HG03064 (cell line): Measurements from ENCODE around the gene MUC5AC.
"Not testable (repeated sequence)": the region's sequence is repeated elsewhere in the genome, so short reads cannot be mapped to it uniquely, and the experiment has no call there.

Experiments used
- ATAC-seq: cut with Tn5 transposase; IDR thresholded peaks from one replicate; pipeline ENCODE4 v1.9.1; 2021; ENCODE audit warnings: low read depth; ENCODE audit not compliant: unreplicated experiment

Gene MUC5AC

GRCh38 chr11:1203505-1204271 is 45.9 kb downstream of the MUC5AC start:
- ATAC-seq, result no peak

DNA sequence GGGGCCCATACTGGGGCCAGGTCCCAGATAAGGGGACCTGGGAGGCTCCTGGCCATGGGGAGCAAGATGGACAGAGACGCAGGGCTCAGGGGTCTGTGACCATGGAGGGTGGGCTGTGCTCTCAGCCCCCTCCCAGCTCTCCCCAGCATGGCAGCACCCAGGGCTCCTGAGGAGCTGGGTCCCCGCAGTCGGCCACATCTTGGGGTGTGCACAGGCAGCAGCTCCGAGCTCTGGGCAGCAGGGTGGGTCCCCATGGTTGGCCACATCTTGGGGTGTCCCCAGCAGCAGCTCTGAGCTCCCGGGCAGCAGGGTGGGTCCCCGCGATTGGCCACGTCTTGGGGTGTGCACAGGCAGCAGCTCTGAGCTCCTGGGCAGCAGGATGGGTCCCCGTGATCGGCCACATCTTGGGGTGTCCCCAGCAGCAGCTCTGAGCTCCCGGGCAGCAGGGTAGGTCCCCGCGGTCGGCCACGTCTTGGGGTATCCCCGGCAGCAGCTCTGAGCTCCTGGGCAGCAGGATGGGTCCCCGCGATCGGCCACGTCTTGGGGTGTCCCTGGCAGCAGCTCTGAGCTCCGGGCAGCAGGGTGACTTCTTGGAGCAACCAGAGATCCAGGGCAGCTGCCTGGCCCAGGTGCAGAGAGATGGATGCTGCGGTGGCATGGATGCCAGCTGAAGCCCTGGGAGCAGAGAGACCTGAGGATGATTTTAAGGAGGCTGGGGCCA is 46.8 kb downstream of the MUC5AC start:
- ATAC-seq, result no peak

DNA sequence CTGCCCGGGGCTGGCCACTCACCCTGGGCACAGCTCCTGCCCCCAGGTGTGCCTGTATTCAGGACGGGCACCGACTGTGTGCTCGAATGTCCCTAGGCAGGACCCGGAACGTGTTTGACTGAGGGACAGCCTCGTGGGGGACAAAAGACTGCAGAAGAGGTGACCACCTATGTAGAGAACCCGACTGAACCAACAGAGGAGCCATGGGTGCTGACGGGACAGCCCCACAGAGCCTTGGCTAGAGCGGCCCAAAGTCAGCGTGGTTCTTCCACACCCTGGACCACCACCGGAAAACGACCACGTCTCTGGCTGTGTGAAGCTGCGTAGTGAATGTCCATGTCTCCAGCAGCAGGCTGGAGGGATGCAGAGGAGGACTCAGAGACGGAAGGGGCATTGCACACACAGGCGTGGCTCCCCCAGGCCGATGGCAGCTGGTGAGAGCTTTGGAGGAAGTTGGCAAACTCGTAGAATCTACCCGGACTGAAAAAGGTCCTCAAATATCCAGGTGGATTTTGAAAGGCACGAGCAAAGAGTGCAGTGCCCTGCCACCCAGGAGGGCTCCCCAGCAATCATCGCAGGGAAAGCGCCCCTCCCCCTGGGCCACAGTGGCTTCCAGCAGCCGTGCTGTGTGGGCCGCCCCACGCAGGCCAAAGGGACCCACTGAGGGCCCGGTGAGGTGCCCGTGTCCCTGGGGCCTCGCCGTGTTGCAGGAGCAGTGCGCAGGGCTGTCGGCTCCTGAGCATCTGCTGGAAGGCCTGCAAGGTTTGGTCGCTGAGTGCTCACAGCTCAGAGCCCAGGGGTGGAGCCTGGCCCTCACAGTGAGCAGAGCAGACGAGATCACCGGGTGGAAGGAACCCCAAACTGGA is 47.6 kb downstream of the MUC5AC start:
- no peak for ATAC-seq

DNA sequence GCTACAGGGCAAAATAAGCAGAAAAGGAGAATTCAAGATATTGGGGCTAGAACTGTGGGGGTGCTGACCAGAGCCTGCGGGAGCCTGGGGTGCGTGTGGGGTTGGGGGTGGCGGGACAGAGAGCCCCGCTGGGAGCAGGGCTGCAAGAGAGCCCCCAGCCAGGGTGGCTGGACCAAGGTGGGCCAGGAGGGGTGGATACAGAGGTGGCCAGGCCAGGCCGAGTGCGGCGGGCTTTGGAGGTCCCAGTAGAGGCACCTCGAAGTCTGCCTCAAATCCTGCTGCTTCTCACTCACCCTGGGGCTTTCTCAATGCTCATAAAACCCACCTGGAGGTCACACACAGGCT is 48.2 kb downstream of the MUC5AC start:
- no peak for ATAC-seq

DNA sequence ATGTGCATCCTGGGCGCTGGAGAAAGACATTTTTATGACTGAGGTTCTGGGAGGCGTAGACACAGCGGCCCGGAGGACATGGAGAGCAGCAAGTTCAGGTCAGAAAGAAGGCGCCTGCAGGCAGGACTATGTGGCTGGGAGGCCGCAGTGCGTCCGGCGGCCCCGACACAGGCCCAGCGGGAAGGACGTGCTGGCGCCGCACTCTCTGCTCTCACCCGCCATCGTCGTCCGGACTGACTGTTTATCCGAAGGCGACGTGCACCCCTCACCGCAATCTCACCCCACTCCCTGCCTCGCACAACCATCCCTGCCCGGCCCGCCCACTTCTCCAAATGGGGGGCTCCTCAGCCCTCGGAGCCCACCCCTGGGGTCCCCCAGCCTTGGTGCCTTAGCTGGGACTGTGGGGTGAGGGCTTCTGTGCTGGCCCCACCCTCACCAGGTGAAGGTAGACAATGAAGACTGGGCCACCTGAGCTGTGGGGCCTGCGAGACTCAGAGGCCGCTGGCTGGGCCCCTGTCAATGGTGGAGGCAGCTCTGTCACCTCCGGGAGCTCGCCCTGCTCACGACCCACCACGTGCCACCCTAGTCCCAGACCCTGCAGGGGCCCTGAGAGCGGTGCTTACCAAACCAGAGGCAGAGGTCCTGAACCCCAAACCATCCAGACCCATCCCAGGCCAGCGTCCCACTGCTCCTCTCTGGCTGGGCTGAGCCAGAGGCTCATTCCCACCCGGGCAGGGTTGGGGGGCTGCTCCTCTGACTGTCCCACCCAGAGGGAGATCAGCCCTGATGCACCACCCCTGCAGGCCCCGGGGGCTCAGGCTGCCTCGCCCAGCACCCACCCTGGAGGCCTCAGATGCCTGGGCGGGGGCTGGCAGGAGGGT is 48.9 kb downstream of the MUC5AC start:
- no peak for ATAC-seq

- ATAC-seq, result no peak
Measured at GRCh38 chr11:1207401-1208143, 49.8 kb downstream of the MUC5AC start.

- no peak for ATAC-seq
Measured at GRCh38 chr11:1208144-1208393, 50.3 kb downstream of the MUC5AC start.

DNA sequence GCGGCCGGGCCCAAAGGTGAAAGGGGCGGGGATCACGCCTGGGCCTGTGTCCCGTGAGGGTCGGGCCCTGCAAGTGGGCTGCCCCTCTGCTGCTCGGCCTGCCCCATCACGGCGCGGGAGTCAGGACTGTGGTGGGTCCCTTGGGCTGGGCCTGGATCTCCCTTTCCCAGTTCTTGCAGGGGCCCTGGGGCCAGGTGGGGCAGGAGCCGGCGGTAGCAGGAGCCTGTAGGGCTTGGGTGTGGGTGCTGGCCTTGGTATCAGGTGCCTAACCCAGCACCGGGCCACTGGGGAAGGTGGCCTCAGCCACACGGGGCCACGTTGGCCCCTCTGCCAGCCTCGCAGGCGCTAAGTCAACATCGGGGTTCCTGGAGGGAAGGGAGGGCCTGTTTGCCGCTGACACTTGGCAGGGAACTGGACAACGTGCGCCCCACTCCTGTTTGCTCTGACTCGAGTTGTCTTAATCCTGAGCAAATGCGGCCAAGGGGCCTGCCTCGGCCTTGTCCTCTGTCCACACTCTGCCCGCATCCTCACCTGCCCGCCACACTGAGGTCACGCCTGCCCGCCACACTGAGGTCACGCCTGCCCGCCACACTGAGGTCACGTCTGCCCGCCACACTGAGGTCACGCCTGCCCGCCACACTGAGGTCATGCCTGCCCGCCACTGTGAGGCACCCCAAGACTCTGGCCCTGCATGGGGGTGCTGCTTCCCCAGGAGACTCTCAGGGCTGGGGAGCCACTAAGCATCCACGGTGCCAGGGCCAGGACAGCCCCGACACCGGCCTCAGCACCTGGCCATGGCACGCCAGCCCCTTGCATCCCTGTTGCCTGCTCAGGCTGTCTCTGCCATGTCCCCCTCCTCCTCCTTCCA is 50.9 kb downstream of the MUC5AC start:
- no peak for ATAC-seq

GRCh38 chr11:1209371-1210057 is 51.8 kb downstream of the MUC5AC start:
- no peak for ATAC-seq

DNA sequence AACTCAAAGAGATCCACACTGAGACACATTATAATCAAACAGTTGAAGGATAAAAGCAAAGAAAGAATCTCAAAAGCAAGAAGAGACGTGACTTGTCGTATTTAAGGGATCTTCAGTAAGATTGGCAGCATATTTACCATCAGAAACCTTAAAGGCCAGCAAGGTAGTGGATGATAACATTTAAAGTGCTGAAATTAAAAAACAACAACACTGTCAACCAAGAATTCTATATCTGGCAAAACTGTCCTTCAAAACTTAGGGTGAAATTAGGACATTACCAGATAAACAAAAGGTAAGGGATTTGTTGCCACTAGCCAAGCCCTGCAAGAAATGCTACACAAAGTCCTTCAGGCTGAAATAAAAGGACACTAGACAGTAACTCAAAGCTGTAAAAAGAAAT is 54.1 kb downstream of the MUC5AC start:
- ATAC-seq, result no peak

DNA sequence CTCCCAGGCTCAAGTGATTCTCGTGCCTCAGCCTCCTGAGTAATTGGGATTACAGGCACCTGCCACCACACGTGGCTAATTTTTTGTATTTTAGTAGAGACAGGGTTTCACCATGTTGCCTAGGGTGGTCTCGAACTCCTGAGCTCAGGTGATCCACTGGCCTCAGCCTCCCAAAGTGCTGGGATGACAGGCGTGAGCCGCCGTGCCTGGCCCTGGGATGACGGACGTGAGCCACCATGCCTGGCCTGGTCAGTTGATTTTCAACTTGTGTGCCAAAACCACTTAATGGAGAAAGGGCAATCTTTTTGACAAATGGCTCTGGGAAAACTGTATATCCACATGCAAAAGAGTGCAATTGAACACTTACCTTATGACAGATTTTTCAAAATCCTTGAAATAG is 58.1 kb downstream of the MUC5AC start:
- ATAC-seq, result not testable (repeated sequence)

GRCh38 chr11:1217151-1217550 is 59.4 kb downstream of the MUC5AC start:
- ATAC-seq, result no peak

GRCh38 chr11:1218256-1218787 is 60.6 kb downstream of the MUC5AC start:
- ATAC-seq, result no peak

GRCh38 chr11:1218788-1219445 is 61.2 kb downstream of the MUC5AC start:
- no peak for ATAC-seq

DNA sequence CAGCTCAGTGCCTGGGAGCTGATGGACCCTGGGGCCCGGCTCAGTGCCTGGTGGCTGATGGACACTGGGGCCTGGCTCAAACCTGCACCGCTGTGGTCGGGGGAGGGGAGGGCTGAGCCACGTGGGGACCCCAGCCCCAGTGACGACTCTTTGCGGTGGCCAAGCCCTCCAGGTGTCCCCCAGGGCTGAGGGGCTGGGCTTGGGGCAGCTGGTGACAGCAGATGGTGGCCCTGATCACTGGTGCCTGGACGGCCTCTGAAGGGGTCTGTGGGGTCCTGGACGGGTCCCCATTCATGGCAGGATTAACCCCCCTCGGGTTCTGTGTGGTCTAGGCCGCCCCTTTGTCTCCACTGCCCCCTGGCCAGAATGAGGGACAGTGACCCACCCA is 61.7 kb downstream of the MUC5AC start:
- ATAC-seq, result no peak

DNA sequence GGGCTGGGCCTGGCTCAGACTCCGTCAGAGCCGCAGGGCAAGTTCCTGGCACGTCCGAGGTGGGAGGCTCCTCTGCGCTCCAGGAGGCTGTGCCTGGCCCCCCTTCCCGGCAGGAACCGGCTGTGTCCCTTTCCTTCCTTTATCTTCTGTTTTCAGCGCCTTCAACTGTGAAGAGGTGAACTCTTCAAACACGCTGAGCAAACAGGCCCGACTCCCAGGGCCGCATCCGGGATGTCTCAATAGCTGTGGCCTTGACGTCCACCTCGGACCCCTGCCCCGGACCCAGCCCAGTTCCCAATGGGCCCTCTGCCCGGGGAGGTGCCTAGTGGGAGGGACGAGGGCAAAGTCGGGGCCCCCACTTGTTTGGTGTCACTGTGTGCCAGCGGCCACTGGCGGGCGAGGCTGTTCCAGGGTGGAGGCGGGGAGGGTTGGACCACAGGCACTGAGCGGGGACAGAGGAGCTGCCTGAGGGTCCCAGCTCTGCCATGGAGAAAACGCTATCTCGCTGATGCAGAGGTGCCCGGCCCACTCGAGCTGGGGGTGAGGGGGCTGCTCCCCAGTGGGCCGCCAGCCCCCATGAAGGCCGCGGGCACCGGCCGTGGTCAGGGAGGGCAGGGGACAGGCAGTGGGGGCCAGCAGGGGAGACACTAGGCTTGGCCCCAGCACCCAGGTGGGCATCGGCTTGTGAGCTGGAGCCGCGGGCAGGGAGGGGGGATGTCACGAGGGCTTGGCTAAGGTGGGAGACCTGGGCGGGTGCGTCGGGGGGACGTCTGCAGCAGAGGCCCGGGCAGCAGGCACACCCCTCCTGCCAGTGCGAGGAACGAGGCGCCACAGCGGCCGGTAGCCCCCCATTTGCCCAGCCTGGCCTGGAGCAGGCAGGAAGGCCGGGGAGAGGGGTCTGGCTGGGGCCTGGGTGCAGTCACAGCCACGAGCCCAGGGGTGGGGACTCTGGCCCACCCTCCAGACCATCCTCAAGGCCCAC is 62.4 kb downstream of the MUC5AC start:
- no peak for ATAC-seq
